MM.1S (cell line): ENCODE results near the gene MBOAT1.

Experiments used
- CTCF ChIP-seq: fragments of 300-600 bp; sonication (generic); IDR thresholded peaks from 2 replicates; pipeline ENCODE4 v1.5.1; 2016; ENCODE audit warnings: antibody characterized with exemption, low read length, mixed read lengths
- EZH2 ChIP-seq: fragments of 300-600 bp; sonication (generic); optimal IDR thresholded peaks from 2 replicates; pipeline ENCODE3; 2017; ENCODE audit warnings: low read depth, mild to moderate bottlenecking, antibody characterized with exemption, low read length, mixed read lengths

- TF ChIP-seq CTCF (no peak), EZH2 (no peak)
Observed at GRCh38 chr6:20109526-20109925, 102.7 kb downstream of the MBOAT1 start.
